Left forelimb (tissue), 1 donor: ENCODE results near the gene EIF4ENIF1.
"Not testable (repeated sequence)": the region's sequence is repeated elsewhere in the genome, so short reads cannot be mapped to it uniquely, and the experiment has no call there.

ENCODE experiments used
- DNase-seq: peaks from one replicate; pipeline ENCODE4 v3.0.0-alpha.2; 2018; ENCODE audit warnings: low spot score

EIF4ENIF1 gene

GRCh38 chr22:31493355-31493754 lies 3.7 kb upstream of the EIF4ENIF1 start:
- DNase-seq = not testable (repeated sequence)

DNA sequence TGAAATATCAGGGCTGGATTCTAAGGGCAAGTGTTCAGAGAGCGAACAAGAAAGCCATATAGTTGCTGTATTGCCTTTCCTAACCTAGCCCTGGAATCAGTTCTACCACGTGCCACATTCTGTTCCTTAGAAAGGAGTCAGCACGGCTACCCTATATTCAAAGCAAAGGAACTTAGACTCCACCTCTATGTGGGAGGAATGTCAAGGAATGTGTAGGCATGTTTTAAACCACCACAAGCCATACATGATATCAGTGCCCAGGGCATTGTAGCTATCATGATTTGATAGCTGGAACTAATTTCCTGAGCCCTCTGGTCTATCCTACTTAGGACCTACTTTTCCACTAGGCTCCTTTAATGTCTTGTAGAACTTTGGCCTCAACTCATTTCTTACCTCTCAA lies 2.5 kb upstream of the EIF4ENIF1 start:
- DNase-seq = no peak

GRCh38 chr22:31491218-31491962 lies 1.7 kb upstream of the EIF4ENIF1 start:
- no peak for DNase-seq

- DNase-seq = peak; percentile 70
Observed at GRCh38 chr22:31490496-31490925, 869 bp upstream of the EIF4ENIF1 start.

DNA sequence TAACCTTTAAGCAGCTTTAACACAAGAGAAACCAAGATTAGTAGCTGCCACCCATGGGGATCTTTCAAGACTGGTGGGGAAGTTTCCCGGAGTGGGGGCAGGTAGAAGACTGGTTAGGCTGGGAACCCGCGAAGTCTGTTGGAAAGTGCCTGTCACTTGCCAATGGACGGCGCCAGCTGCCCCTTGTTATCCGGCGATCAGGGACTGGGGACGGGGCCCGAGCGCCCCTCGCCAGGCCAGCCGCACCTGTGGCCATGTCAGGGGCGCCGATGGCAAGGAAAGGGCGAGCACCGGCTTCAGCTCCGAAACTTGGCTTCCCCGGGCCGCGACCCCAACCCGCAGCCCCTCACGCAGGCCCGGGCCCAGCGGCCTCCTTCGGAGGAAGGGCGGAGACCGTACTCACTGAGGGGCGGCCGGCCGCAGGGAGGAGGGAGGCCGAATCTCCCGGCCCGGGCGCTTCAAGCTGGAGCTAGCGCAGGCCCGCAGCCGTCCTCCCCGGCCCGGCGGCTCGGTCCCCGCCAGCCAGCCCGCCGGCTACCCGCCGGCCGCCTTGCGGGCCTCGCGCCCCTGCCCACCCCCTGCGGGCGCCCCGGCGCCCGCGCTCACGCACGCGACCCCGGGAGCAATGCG lies 539 bp downstream of the EIF4ENIF1 start:
- DNase-seq = peak; percentile 70

DNA sequence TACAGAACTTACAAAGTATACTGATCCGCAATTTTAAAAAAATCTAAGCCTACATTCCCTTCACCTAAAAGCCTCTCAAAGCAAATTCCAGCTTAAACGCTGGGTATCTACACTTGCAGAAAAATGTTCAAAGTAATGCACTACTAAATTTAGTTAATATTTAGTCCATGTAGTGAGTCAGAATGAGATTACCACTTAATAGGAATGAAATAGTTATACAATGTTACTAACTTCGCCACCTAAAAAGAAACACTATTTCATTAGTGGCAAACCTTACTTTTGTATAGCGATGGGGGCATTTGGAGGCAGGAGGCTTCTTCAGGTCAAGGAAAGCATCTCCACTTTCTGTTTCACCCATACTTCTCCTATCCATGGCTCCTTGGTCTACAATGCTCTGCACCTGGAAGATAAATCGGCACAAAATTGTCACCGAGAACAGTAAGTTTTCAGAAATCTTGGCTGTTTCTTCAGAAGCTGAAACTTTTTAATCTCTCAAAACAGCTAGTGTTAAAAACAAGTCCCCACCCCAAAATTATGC lies 1.2 kb downstream of the EIF4ENIF1 start:
- no peak for DNase-seq

GRCh38 chr22:31486951-31487350 lies 2.7 kb downstream of the EIF4ENIF1 start:
- DNase-seq = no peak

DNA sequence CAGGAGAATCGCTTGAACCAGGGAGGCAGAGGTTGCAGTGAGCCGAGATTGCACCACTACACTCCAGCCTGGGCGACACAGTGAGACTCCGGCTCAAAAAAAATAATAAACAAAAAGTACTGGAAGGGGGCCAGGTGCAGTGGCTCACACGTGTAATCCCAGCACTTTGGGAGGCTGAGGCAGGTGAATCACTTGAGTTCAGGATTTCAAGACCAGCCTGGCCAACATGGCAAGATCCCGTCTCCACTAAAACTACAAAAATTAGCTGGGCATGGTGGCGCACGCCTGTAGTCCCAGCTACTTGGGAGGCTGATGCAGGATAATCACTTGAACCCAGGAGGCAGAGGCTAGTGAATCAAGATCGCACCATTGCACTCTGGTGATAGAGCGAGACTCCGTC lies 3.3 kb downstream of the EIF4ENIF1 start:
- DNase-seq = not testable (repeated sequence)

DNA sequence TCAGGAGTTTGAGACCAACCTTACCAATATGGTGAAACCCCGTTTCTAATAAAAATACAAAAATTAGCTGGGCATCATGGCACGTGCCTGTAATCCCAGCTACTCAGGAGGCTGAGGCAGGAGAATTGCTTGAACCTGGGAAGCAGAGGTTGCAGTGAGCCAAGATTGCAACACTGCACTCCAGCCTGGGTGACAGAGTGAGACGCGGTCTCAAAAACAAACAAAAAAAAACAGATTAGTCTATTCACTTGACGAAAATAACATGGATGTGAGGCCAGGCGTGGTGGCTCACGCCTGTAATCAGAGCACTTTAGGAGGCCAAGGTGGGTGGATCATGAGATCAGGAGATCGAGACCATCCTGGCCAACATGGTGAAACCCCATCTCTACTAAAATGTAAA lies 7.2 kb downstream of the EIF4ENIF1 start:
- DNase-seq = not testable (repeated sequence)

GRCh38 chr22:31481129-31481528 lies 8.5 kb downstream of the EIF4ENIF1 start:
- DNase-seq = no peak

GRCh38 chr22:31477329-31477728 lies 12.3 kb downstream of the EIF4ENIF1 start:
- no peak for DNase-seq

DNA sequence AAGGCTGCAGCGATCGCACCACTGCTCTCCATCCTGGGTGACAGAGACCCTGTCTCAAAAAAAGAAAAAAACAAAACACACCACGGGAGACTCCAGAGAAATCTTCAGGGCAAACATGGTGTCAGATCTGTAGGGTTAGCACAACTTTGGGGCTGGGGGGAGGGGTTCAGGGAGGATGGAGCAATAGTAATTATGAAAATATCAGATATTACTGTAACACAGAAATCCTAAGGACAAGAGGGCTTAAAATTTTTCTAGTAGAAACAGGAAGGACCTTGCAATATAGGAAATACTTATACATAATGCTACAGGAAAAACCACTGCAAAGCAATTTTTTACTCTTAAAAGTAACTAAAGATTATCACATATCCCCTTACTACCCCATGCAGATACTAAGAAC lies 13.8 kb downstream of the EIF4ENIF1 start:
- DNase-seq = no peak

- DNase-seq = no peak
Observed at GRCh38 chr22:31474743-31475142, 14.9 kb downstream of the EIF4ENIF1 start.

DNA sequence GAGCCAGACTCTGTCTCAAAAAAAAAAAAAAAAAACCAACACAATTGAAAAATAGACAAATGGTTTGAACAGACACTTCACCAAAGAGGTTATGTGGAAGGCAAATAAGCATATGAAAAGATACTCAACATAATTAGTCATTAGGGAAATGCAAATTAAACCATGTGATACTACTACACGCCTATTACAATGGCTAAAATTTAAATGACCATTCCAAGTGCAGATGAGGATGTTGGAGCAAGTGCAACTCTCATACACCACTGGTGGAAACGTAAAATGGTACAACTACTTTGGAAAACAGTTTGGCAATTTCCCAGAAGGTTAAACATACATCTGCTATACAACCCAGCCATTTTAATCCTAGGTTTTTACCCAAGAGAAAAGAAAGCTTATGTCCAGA lies 24.3 kb downstream of the EIF4ENIF1 start:
- DNase-seq = no peak

- no peak for DNase-seq
Observed at GRCh38 chr22:31461699-31462098, 27.9 kb downstream of the EIF4ENIF1 start.

DNA sequence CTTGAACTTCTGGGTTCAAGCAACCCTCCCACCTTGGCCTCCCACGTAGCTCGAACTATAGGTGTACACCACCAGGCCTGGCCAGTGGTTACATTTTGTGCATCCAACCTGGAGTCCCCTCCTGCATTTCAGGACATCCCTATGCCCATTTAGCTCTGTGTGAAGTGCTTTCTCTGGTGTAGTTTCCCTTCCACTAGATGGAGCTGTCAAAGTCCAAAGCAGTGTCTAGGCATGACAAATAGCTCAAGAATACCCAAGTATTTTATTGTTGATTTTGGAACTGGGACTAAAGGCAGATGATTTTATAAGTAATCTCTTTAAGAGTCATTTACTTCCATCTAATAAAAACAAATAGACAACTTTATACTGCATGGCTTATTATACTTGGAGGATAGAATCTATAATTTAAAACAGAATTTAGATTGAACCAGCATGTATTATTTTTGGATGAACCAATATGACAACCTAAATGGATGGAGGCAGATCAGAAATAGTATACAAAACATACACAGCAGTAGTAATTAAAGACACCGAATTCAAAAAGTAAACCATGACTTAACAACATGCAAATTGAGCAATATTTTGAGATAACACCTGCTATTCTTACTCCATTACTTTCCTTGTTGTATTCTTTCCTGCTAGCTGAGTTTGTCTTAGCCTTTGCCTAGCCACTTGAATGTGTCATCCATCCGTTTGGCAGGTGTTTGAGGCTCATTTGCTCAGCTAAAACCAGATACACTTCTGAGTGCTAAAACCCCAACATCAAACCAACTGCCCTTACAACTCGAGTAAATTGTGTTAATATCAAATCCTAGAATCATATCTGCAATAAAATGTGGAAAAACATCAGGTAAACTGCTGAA lies 37.7 kb downstream of the EIF4ENIF1 start:
- DNase-seq = no peak

- DNase-seq = no peak
Observed at GRCh38 chr22:31449506-31449905, 40.1 kb downstream of the EIF4ENIF1 start.

DNA sequence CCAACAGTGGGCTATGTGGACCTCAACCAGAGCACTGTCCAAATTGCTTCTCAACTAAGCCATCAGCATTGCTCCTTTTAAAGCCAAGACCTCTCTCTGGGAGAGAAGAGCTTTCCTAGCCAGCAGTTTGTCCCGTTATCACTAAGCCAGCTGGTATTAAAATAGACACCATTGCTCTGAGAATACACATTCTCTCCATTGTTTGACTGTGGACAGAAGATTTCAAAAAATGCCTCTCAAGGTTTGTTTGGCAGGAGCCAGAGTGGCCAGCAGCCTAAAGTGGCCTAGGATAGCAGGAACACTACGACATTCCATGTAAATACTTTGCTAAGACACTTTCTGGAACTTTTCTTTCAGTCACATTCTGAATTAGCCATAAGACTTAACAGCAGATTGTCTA lies 41.3 kb downstream of the EIF4ENIF1 start:
- DNase-seq = no peak

GRCh38 chr22:31447337-31447736 lies 42.3 kb downstream of the EIF4ENIF1 start:
- no peak for DNase-seq

- DNase-seq = no peak
Observed at GRCh38 chr22:31446767-31447166, 42.9 kb downstream of the EIF4ENIF1 start.

DNA sequence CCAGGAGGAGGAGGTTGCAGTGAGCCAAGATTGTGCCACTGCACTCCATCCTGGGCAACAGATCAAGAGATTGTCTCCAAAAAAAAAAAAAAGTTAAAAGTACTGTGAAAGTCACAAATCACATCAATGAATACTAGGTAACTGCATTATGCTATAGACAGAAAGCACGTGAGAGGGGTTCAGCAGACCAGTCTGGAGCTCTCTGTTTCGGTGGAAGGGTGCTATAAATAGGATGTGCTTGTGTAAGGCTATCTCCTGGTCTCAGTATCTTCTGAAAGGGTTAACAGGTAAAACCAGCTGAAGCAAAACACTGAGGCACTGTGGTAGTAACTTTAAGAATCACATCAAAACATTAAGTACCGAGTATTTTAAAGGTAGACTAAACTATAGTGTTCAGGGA lies 43.4 kb downstream of the EIF4ENIF1 start:
- no peak for DNase-seq

- no peak for DNase-seq
Observed at GRCh38 chr22:31445642-31446041, 44.0 kb downstream of the EIF4ENIF1 start.
